Smooth muscle cell (in vitro differentiated cells): ENCODE results near the gene RHBDF2. TPM values are rescaled to one million over a fixed set of nuclear protein-coding genes. Genes with fewer than 3 reads are reported as not detected.

Experiments used
- DNase-seq: peaks from one replicate; lab custom pipeline; 2025; ENCODE audit not compliant: unreplicated experiment; lab: John Stamatoyannopoulos, UW
- H2AFZ ChIP-seq: fragments of 200-600 bp; sonication (generic); 2 replicates; pipeline ENCODE4 v1.6.0; 2016; ENCODE audit warnings: antibody characterized with exemption, low read depth, mild to moderate bottlenecking
- H3F3A ChIP-seq: fragments of 200-600 bp; sonication (generic); 2 replicates; pipeline ENCODE4 v1.6.0; 2017; ENCODE audit warnings: antibody characterized with exemption, low read depth
- H3K27ac ChIP-seq: fragments of 200-600 bp; sonication (generic); 2 replicates; pipeline ENCODE4 v1.5.1; 2016; ENCODE audit warnings: low read depth, mild to moderate bottlenecking
- H3K27me3 ChIP-seq: fragments of 200-600 bp; sonication (generic); 2 replicates; pipeline ENCODE4 v1.6.1; 2016; ENCODE audit warnings: low read depth, mild to moderate bottlenecking
- H3K36me3 ChIP-seq: fragments of 200-600 bp; sonication (generic); 2 replicates; pipeline ENCODE4 v1.5.1; 2016; ENCODE audit warnings: low read depth
- H3K4me1 ChIP-seq: fragments of 200-600 bp; sonication (generic); 2 replicates; pipeline ENCODE4 v1.5.1; 2016; ENCODE audit warnings: low read depth
- H3K4me2 ChIP-seq: fragments of 200-600 bp; sonication (generic); 2 replicates; pipeline ENCODE4 v1.6.0; 2016; ENCODE audit warnings: mild to moderate bottlenecking
- H3K4me3 ChIP-seq: fragments of 200-600 bp; sonication (generic); 2 replicates; pipeline ENCODE4 v1.5.1; 2016; ENCODE audit warnings: mild to moderate bottlenecking
- H3K79me2 ChIP-seq: fragments of 200-600 bp; sonication (generic); 2 replicates; pipeline ENCODE4 v1.6.0; 2016; ENCODE audit warnings: low read depth, mild to moderate bottlenecking
- H3K9ac ChIP-seq: fragments of 200-600 bp; sonication (generic); 2 replicates; pipeline ENCODE4 v1.6.0; 2016; ENCODE audit warnings: low read depth
- H3K9me3 ChIP-seq: fragments of 200-600 bp; sonication (generic); replicated peaks from 2 replicates; pipeline ENCODE4 v1.5.1; 2016; ENCODE audit warnings: low read depth
- H4K20me1 ChIP-seq: fragments of 200-600 bp; sonication (generic); 2 replicates; pipeline ENCODE4 v1.6.0; 2016; ENCODE audit warnings: low read depth
- WGBS: methylation state at CpG from one replicate; pipeline ENCODE4 v1.1.7; 2016; ENCODE audit warnings: low lambda C conversion rate; 5-methylcytosine and 5-hydroxymethylcytosine counted together
- polyA plus RNA-seq: library from polyadenylated mRNA; unstranded; fragments of >200 nt; fragmentation: Nextera tagmentation; extraction: Ambion mirVana; gene quantifications from 2 replicates; pipeline ENCODE4 v1.2.1, GENCODE V29; 2016
- total RNA-seq: library from RNA; depleted of rRNA; stranded (reverse); fragments of >200 nt; gene quantifications from 2 replicates; pipeline ENCODE4 v1.2.3, GENCODE V29; 2014
- TF ChIP-seq, protein P1 (sequence below): fragments of 200-600 bp; sonication (generic); IDR thresholded peaks from 2 replicates; pipeline ENCODE4 v1.5.1; 2017; ENCODE audit warnings: borderline replicate concordance, mild to moderate bottlenecking, antibody characterized with exemption; ENCODE audit not compliant: insufficient read depth, poor library complexity, severe bottlenecking

Gene RHBDF2
- total and polyA plus RNA-seq, 2 experiments from 2014 or later = 12.2 to 20.5 TPM

DNA sequence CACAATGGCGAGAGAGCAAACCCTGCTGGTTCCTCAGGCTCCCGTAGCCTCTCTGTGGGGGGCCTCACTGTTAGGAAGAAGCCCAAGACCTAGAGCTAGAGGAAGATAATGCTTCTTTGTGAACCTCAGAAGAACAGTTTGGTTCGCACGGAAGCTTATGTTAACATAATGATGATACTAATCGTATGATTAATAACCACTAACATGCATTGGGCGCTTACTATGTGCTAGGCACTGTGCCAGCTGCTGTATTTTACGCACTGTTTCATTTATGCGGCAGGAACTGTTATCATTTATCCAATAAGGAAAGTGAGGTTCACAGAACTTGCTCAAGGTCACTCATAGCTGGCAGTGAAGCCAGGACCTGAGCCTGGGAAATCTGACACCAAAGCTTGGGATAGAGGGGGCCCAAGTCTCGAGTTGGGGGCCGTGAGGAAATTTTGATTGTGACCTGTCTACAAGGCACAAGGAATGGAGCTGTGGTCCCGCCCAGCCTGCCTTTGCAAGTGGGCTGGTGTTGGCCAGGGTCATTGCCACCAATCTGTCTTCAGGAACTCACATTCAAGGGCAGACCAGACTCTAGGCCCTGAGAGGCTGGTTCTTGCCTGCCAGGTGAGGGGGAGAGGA lies 45.4 kb upstream of the RHBDF2 start:
- TF ChIP-seq, protein P1, sequence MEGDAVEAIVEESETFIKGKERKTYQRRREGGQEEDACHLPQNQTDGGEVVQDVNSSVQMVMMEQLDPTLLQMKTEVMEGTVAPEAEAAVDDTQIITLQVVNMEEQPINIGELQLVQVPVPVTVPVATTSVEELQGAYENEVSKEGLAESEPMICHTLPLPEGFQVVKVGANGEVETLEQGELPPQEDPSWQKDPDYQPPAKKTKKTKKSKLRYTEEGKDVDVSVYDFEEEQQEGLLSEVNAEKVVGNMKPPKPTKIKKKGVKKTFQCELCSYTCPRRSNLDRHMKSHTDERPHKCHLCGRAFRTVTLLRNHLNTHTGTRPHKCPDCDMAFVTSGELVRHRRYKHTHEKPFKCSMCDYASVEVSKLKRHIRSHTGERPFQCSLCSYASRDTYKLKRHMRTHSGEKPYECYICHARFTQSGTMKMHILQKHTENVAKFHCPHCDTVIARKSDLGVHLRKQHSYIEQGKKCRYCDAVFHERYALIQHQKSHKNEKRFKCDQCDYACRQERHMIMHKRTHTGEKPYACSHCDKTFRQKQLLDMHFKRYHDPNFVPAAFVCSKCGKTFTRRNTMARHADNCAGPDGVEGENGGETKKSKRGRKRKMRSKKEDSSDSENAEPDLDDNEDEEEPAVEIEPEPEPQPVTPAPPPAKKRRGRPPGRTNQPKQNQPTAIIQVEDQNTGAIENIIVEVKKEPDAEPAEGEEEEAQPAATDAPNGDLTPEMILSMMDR = no peak
- peaks cover 11% of the 10 kb centered on the region for H3F3A ChIP-seq
- H3K36me3 ChIP-seq = no peaks in the 10 kb centered on the region
- H3K9me3 ChIP-seq = no peaks in the 10 kb centered on the region
- H3K4me1 ChIP-seq = peaks cover 13% of the 10 kb centered on the region
- no peak overlapping the region for H3K9ac ChIP-seq
- H4K20me1 ChIP-seq = no peaks in the 10 kb centered on the region
- H3K4me3 ChIP-seq = no peak overlapping the region
- 76% methylated on average over 11 of the region's 11 CpGs for WGBS
- peak overlapping the region; percentile 25 for H3K4me2 ChIP-seq
- H3K27me3 ChIP-seq = no peaks in the 10 kb centered on the region
- no peak overlapping the region for H3K27ac ChIP-seq
- H3K79me2 ChIP-seq = no peaks in the 10 kb centered on the region
- no peak overlapping the region for H2AFZ ChIP-seq
- DNase-seq = no peak

- no peak overlapping the region for H3K9ac ChIP-seq
- H3K36me3 ChIP-seq = no peaks in the 10 kb centered on the region
- no peak overlapping the region for H3K4me2 ChIP-seq
- no peak for DNase-seq
- no peak overlapping the region for H3K4me3 ChIP-seq
- WGBS = 85% methylated on average over 13 of the region's 13 CpGs
- no peaks in the 10 kb centered on the region for H3K79me2 ChIP-seq
- H3F3A ChIP-seq = peaks cover 11% of the 10 kb centered on the region
- H3K27me3 ChIP-seq = no peaks in the 10 kb centered on the region
- H4K20me1 ChIP-seq = no peaks in the 10 kb centered on the region
- no peak overlapping the region for H2AFZ ChIP-seq
- no peak overlapping the region for H3K27ac ChIP-seq
- H3K9me3 ChIP-seq = no peaks in the 10 kb centered on the region
- TF ChIP-seq, protein P1 = no peak
- peaks cover 11% of the 10 kb centered on the region for H3K4me1 ChIP-seq
Measured at GRCh38 chr17:76545918-76546555, 44.8 kb upstream of the RHBDF2 start.

DNA sequence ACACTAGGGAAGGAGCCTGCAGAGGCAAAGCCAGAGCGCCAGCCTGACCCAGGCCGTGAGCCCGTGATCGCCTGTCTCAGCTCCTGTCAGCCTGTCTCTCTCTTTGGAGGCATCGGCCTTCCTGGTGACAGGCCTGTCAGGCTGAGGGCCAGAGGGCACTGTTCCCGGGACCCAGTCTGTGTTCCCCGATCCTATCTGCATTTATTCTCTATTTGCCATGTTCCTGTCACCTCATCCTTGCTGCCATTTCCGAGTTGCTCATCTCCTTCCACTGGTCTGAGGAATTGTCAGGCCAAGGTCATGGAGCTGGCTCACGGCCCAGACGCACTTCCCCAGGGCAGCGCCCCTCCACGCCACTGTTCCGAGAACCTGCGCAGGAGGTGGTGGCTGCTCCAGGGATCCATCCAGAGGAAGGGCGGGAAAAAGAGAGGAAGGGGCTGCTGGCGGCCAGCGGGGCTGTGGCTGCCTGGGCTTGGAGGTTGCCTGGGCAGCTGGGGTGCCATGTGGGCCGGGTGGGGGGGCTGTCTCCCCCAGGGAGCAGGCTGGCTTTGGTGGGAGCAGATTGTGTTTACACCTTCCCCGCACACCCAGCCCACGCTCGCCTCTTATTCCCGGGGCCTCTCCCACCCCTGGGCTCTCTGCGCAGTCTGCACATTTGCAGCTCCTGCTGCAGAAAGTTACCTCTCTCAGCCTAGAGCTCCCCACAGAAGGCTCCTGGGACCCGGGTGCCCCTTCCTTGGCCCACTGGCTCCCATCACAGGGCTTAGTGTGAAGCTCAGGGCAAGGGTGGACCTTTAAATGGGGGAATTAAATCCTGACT lies 43.5 kb upstream of the RHBDF2 start:
- Histone ChIP-seq H3K9me3 (no peaks in the 10 kb centered on the region), H3K4me1 (peaks cover 16% of the 10 kb centered on the region), H3K36me3 (no peaks in the 10 kb centered on the region), H4K20me1 (no peaks in the 10 kb centered on the region), H3K4me2 (peak overlapping the region; percentile 75), H3K79me2 (no peaks in the 10 kb centered on the region), H3K9ac (peak overlapping the region; percentile 3), H2AFZ (no peak overlapping the region), H3K27ac (no peak overlapping the region), H3K4me3 (no peak overlapping the region), H3F3A (peaks cover 6% of the 10 kb centered on the region), H3K27me3 (no peaks in the 10 kb centered on the region)
- 74% methylated on average over 23 of the region's 24 CpGs for WGBS
- DNase-seq = no peak
- TF ChIP-seq, protein P1 = no peak
